Small intestine (tissue), 7 donors: Measurements from ENCODE around the gene RETN. TPM values are rescaled to one million over a fixed set of nuclear protein-coding genes. Genes with fewer than 3 reads are reported as not detected.

Experiments used
- DNase-seq, 2 donors: peaks; one replicate each; pipeline versions ENCODE4 v3.0.0 to v3.0.0-alpha.2; 2013
- FAIRE-seq: peaks from 2 replicates; lab custom pipeline; 2012; peaks lifted over from hg19 to GRCh38; lab: Jason Lieb, UNC
- H3K27ac ChIP-seq, 3 donors: one replicate each; pipeline ENCODE4 v1.5.1; 2013; ENCODE audit warnings: low read length in 2 of 3, mild to moderate bottlenecking in 2 of 3, control low read depth in 1 of 3, inconsistent platforms in 1 of 3, low read depth in 1 of 3, moderate library complexity in 1 of 3
- H3K27me3 ChIP-seq, 3 donors: one replicate each; pipeline ENCODE4 v1.6.1; 2013; ENCODE audit warnings: low read length in 3 of 3, inconsistent platforms in 1 of 3; ENCODE audit not compliant: control insufficient read depth in 3 of 3, insufficient read depth in 3 of 3
- H3K36me3 ChIP-seq, 3 donors: one replicate each; pipeline ENCODE4 v1.6.1; 2013; ENCODE audit warnings: low read length in 3 of 3, inconsistent platforms in 1 of 3, low read depth in 1 of 3, mild to moderate bottlenecking in 1 of 3, moderate library complexity in 1 of 3; ENCODE audit not compliant: control insufficient read depth in 3 of 3, insufficient read depth in 2 of 3
- H3K4me1 ChIP-seq, 3 donors: one replicate each; pipeline ENCODE4 v1.6.1; 2013; ENCODE audit warnings: low read length in 2 of 3, inconsistent platforms in 1 of 3, low read depth in 1 of 3, mild to moderate bottlenecking in 1 of 3, moderate library complexity in 1 of 3; ENCODE audit not compliant: control insufficient read depth in 3 of 3, insufficient read depth in 2 of 3
- H3K4me3 ChIP-seq, 3 donors: one replicate each; pipeline ENCODE4 v1.5.1; 2013; ENCODE audit warnings: low read length in 3 of 3, control low read depth in 1 of 3, inconsistent platforms in 1 of 3, low read depth in 1 of 3, mild to moderate bottlenecking in 1 of 3, moderate library complexity in 1 of 3
- H3K9me3 ChIP-seq, 2 donors: one replicate each; pipeline ENCODE4 v1.6.1; 2013; ENCODE audit warnings: low read depth in 1 of 2, low read length in 1 of 2; ENCODE audit not compliant: control insufficient read depth in 2 of 2, insufficient read depth in 1 of 2
- WGBS, 3 donors: extraction: QIAGEN DNeasy Blood & Tissue Kit; methylation state at CpG; one replicate each; pipeline ENCODE4 v1.1.7; 2013; 5-methylcytosine and 5-hydroxymethylcytosine counted together
- polyA plus RNA-seq, 4 donors: library from polyadenylated mRNA; stranded (reverse) in 3 of 4; unstranded in 1 of 4; fragments of 200-250 nt in 3 of 4; fragments of 120-200 nt in 1 of 4; gene quantifications; one replicate each; pipeline versions ENCODE4 v1.2.1 to v1.2.3, GENCODE V29; 2013
- donor health status: healthy with polysubstance abuse.
- donor health status: control.
- donor health status: control.
- donor health status: Bipolar disorder and iron deficiency.
- donor health status: healthy.

RETN gene
- polyA plus RNA-seq, 4 donors = 0.78 to 10.2 (median 8.1) TPM; not detected in 1

- FAIRE-seq = no peak
- no peak overlapping the region for H3K27ac ChIP-seq
Observed at GRCh38 chr19:7710616-7711015, 41.8 kb downstream of the RETN start.

GRCh38 chr19:7715671-7716070, 46.8 kb downstream of the RETN start:
- H3K9me3 ChIP-seq = peaks cover 0 to 3% of the 10 kb centered on the region in 2 donors
- DNase-seq = no peak
- FAIRE-seq = no peak
- no peak overlapping the region for H3K4me3 ChIP-seq
- H3K4me1 ChIP-seq = no peaks in the 10 kb centered on the region
- no peaks in the 10 kb centered on the region for H3K27me3 ChIP-seq
- H3K36me3 ChIP-seq = no peaks in the 10 kb centered on the region
- 83 to 96% (median 93%) methylated on average over 1 of the region's 1 CpG for WGBS, 3 donors
- H3K27ac ChIP-seq = no peak overlapping the region

More at GRCh38 chr19:7710616-7711015, 41.8 kb downstream of the RETN start:
- no peak for DNase-seq
- H3K27me3 ChIP-seq = no peaks in the 10 kb centered on the region
- no peak overlapping the region for H3K4me3 ChIP-seq
- 75 to 78% (median 77%) methylated on average over 5 of the region's 5 CpGs for WGBS, 3 donors
- no peaks in the 10 kb centered on the region for H3K36me3 ChIP-seq
- no peaks in the 10 kb centered on the region for H3K4me1 ChIP-seq
- H3K9me3 ChIP-seq = no peaks in the 10 kb centered on the region

GRCh38 chr19:7716762-7717161, 47.9 kb downstream of the RETN start:
- FAIRE-seq = no peak
- Histone ChIP-seq H3K27me3 (no peaks in the 10 kb centered on the region), H3K4me1 (no peaks in the 10 kb centered on the region), H3K4me3 (no peak overlapping the region), H3K9me3 (peaks cover 0 to 3% of the 10 kb centered on the region in 2 donors), H3K36me3 (no peaks in the 10 kb centered on the region), H3K27ac (no peak overlapping the region)
- DNase-seq = no peak
- WGBS, 3 donors = 79 to 90% (median 85%) methylated on average over 1 of the region's 1 CpG

- no peaks in the 10 kb centered on the region for H3K4me1 ChIP-seq
- H3K9me3 ChIP-seq = peaks cover 0 to 3% of the 10 kb centered on the region in 2 donors
- H3K27me3 ChIP-seq = peaks cover 0 to 3% (median 0%) of the 10 kb centered on the region in 3 donors
- H3K36me3 ChIP-seq = no peaks in the 10 kb centered on the region
- FAIRE-seq (no peak), DNase-seq (no peak)
- WGBS, 3 donors = 46 to 53% (median 49%) methylated on average over 8 of the region's 8 CpGs
- H3K27ac ChIP-seq = no peak overlapping the region
- no peak overlapping the region for H3K4me3 ChIP-seq
Observed at GRCh38 chr19:7718668-7719067, 49.8 kb downstream of the RETN start.

Other genes with a start within 250 kb of the RETN start
- 10 to 100 TPM in 2 of 4 donors, 1 to 10 TPM in 2; 9.2 to 19.9 (median 14.4) TPM for gene PEX11G, start 180.0 kb upstream of the RETN start, polyA plus RNA-seq
- gene ZNF358, start 152.9 kb upstream of the RETN start, polyA plus RNA-seq = 10 to 100 TPM; 37.3 to 77.5 (median 71.9) TPM
- gene MCOLN1, start 146.4 kb upstream of the RETN start, polyA plus RNA-seq = 10 to 100 TPM; 17.6 to 21.1 (median 18.8) TPM
- gene PNPLA6, start 133.3 kb upstream of the RETN start, polyA plus RNA-seq = 100 to 1,000 TPM in 1 of 4 donors, 10 to 100 TPM in 3; 42.4 to 120 (median 78.4) TPM
- 10 to 100 TPM; 32.4 to 87.4 (median 73.5) TPM for gene CAMSAP3, start 73.2 kb upstream of the RETN start, polyA plus RNA-seq
- gene XAB2, start 39.5 kb upstream of the RETN start, polyA plus RNA-seq = 10 to 100 TPM; 24.3 to 31.8 (median 29.3) TPM
- 100 to 1,000 TPM in 2 of 4 donors, 10 to 100 TPM in 2; 43.7 to 149 (median 104) TPM for gene PET100, start 39.3 kb upstream of the RETN start, polyA plus RNA-seq
- gene PCP2, start 35.3 kb upstream of the RETN start, polyA plus RNA-seq = 1 to 10 TPM in 3 of 4 donors, under 1 TPM in 1; 0.63 to 7.3 (median 2.3) TPM
- gene STXBP2, start 31.9 kb upstream of the RETN start, polyA plus RNA-seq = 100 to 1,000 TPM in 3 of 4 donors, 10 to 100 TPM in 1; 95.2 to 271 (median 181) TPM
- 1 to 10 TPM in 1 of 4 donors, under 1 TPM in 3; 0.03 to 1.4 (median 0.48) TPM for gene MCEMP1, start 8.0 kb downstream of the RETN start, polyA plus RNA-seq
- gene TRAPPC5, start 11.8 kb downstream of the RETN start, polyA plus RNA-seq = 100 to 1,000 TPM in 2 of 4 donors, 10 to 100 TPM in 2; 47.9 to 166 (median 95.4) TPM
- gene FCER2, start 33.1 kb downstream of the RETN start, polyA plus RNA-seq = under 1 TPM in 2 of 4 donors, not detected in 2; 0.27 to 0.90 TPM
- gene CLEC4G, start 63.1 kb downstream of the RETN start, polyA plus RNA-seq = 1 to 10 TPM in 1 of 4 donors, under 1 TPM in 2, not detected in 1; 0.18 to 1.9 (median 0.73) TPM
- 10 to 100 TPM in 1 of 4 donors, 1 to 10 TPM in 2, under 1 TPM in 1; 0.67 to 13.6 (median 3.3) TPM for gene CD209, start 78.5 kb downstream of the RETN start, polyA plus RNA-seq
- gene CLEC4M, start 94.2 kb downstream of the RETN start, polyA plus RNA-seq = under 1 TPM in 2 of 4 donors, not detected in 2; 0.12 to 0.61 TPM
- 1 to 10 TPM; 2.9 to 8.4 (median 5.6) TPM for gene EVI5L, start 161.2 kb downstream of the RETN start, polyA plus RNA-seq
- under 1 TPM in 2 of 4 donors, not detected in 2; 0.22 to 0.47 TPM for gene PRR36, start 205.3 kb downstream of the RETN start, polyA plus RNA-seq
- under 1 TPM; 0.27 to 0.71 (median 0.60) TPM for gene LRRC8E, start 219.5 kb downstream of the RETN start, polyA plus RNA-seq
- 10 to 100 TPM; 17.3 to 27.5 (median 21.6) TPM for gene MAP2K7, start 234.8 kb downstream of the RETN start, polyA plus RNA-seq
- gene TGFBR3L, start 245.8 kb downstream of the RETN start, polyA plus RNA-seq = 1 to 10 TPM in 1 of 4 donors, under 1 TPM in 1, not detected in 2; 0.21 to 1.4 TPM